ENCODE data around the gene KCNK10.

Gene KCNK10

DNA sequence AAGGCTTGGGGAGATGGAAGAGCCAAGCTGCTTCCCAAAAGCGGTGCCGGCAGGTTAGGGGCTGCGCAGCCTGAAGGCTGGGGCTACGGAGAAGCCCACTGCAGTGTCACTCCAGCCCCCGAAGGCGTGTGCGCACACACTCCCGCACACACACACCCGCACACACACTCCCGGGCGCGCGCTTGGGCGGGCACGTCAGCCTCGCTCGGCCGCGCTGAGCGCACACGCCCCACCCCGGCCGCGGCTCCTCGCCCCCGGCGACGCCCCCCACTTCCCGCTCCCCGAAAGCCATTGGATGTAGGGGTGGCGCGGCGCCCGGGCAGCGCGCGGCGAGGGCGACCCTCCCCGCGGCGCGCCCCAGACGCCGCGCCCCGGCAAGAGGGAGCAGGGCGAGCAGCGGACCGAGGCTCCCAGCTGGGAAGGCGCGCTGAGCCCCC lies at the start of gene KCNK10:
KCNK10 (minus strand) TSS at position 184 of the 437 bp plus-strand sequence. CDS start 471 bp downstream, outside the sequence.
- DNase-seq (ENCODE audit: low read depth in 1 of 2, low spot score in 1 of 2) = no peak

DNA sequence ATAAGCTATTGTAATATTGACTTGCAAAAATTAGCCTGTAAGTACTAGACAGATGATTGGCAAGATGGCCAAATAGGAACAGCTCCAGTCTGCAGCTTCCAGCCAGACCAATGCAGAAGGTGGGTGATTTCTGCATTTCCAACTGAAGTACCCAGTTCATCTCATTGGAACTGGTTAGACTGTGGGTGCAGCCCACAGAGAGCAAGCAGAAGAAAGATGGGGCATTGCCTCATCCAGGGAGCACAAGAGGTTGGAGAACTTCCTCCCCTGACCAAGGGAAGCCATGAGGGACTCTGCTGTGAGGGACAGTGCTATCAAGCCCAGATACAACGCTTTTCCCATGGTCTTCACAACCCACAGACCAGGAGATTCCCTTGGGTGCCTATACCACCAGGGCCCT lies 46.4 kb upstream of the KCNK10 start:
- no peak for DNase-seq (ENCODE audit: low read depth in 1 of 2, low spot score in 1 of 2)

GRCh38 chr14:88364710-88365413 lies 41.8 kb upstream of the KCNK10 start:
- DNase-seq (ENCODE audit: low read depth in 1 of 2, low spot score in 1 of 2) = no peak

- DNase-seq (ENCODE audit: low read depth in 1 of 2, low spot score in 1 of 2) = no peak
Observed at GRCh38 chr14:88363644-88364043, 40.6 kb upstream of the KCNK10 start.

- DNase-seq (ENCODE audit: low read depth in 1 of 2, low spot score in 1 of 2) = no peak
Observed at GRCh38 chr14:88359500-88359899, 36.4 kb upstream of the KCNK10 start.

DNA sequence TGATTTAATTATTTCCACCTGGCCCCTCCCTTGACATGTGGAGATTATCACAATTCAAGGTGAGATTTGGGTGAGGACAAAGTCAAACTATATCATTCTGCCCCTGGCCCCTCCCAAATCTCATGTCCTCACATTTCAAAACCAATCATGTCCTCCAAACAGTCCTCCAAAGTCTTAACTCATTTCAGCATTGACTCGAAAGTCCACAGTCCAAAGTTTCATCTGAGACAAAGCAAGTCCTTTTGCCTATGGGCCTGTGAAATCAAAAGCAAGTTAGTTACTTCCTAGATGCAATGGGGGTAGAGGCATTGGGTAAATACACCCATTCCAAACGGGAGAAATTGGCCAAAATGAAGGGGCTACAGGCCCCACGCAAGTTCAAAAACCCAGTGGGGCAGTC lies 31.3 kb upstream of the KCNK10 start:
- no peak for DNase-seq (ENCODE audit: low read depth in 1 of 2, low spot score in 1 of 2)

- no peak for DNase-seq (ENCODE audit: low read depth in 1 of 2, low spot score in 1 of 2)
Observed at GRCh38 chr14:88352698-88353097, 29.6 kb upstream of the KCNK10 start.

- DNase-seq (ENCODE audit: low read depth in 1 of 2, low spot score in 1 of 2) = no peak
Observed at GRCh38 chr14:88351966-88352691, 29.1 kb upstream of the KCNK10 start.

DNA sequence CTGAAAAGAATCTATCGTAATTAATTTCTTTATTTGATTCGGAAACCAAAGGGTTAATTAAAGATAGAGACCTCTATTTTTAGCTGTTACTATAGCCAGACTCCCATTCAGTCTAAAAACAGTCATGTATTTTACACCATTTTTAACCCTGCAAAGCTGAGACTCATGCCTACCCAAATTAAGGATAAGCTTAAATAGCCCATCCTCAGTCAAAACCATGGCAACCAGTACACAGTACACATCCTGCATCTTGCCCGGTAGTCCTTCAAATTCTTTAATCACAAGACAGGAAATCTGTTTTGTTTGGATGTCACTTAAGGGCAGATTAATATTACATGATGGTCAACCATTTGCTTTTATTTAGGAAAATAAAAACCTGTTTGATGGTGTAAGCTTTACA lies 25.5 kb upstream of the KCNK10 start:
- DNase-seq (ENCODE audit: low read depth in 1 of 2, low spot score in 1 of 2) = no peak

DNA sequence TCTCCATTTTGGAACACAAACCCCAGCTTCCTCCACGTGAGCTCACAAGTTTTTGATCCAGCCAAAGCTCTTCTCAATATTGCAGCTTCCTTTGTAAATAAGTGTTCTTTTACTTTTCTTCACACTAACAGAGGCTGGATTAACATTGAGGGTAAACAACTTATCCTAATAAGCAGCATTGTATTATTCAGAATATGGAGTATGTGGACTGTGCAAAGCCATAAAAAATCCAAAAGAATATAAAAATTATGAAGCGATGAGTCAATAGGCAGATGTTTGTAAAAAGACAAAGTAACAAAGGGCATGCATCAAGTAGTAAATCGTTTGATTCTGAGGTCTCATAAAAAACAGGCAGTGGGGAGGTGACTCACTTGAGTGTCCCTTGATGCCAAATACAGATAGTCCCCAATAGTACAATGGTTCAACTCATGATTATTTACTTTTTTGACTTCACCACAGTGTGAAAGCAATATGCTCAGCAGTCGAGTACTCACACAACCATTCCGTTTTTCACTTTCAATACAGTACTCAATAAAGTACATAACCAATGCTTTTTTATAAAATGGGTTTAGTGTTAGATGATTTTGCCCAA lies 23.1 kb upstream of the KCNK10 start:
- DNase-seq (ENCODE audit: low read depth in 1 of 2, low spot score in 1 of 2) = no peak

- DNase-seq (ENCODE audit: low read depth in 1 of 2, low spot score in 1 of 2) = no peak
Observed at GRCh38 chr14:88342980-88343379, 19.9 kb upstream of the KCNK10 start.

DNA sequence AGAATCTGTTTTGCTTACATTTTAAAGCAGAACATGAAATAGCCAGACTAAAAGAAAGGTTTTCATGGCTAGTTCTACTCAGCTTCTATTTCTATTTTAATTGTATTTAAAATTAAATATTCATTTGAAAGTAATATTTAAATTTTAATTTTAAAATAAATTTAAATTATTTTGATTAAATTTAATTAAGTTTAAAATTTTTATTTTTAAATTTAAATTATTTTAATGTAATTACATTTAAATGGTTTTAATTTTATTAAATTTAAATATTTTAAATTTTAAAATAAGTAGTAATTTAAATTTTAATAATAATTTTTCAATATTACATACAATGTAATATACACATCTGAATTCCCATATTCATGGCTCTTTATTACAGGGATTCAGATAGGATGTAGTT lies 17.3 kb upstream of the KCNK10 start:
- DNase-seq (ENCODE audit: low read depth in 1 of 2, low spot score in 1 of 2) = no peak

DNA sequence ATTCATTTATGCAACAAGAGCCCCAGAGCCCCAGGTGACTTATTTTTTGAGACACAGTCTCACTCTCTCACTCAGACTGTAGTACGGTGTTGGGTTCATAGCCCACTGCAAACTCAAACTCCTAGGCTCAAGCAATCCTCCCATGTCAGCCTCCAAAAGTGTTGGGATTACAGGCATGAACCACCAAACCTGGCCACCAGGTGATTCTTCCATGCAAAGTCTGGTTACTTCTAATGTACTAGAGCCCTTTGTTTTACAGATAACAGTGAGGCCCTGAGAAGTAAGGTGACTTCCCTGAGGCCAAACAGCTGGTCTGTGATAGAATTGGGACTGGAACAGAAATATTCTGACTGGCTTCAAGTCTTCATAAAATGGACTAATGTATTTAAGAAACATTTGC lies 10.0 kb upstream of the KCNK10 start:
- no peak for DNase-seq (ENCODE audit: low read depth in 1 of 2, low spot score in 1 of 2)

GRCh38 chr14:88327497-88327896 lies 4.4 kb upstream of the KCNK10 start:
- no peak for DNase-seq (ENCODE audit: low read depth in 1 of 2, low spot score in 1 of 2)

- DNase-seq (ENCODE audit: low read depth in 1 of 2, low spot score in 1 of 2) = no peak
Observed at GRCh38 chr14:88326352-88327103, 3.5 kb upstream of the KCNK10 start.

DNA sequence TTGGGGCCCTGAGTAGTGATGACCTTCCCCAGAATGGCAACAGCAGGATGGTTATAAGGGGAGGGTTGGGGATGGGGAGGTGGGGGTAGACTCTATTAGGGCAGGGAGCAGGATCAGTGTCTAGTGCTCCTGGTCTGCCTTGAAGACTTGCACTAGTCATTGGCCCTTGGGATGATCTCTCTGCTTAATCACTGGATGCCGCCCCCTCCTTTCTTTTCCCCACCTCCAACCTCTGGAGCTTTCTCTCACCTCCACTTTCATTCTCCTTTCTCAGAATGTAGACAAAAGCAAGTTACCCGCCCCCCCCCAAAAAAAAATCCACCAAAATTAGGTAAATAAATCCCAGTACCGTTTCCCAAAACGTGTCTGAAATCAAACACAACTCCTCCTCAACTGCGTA lies 2.8 kb upstream of the KCNK10 start:
- DNase-seq (ENCODE audit: low read depth in 1 of 2, low spot score in 1 of 2) = no peak

GRCh38 chr14:88324930-88325329 lies 1.9 kb upstream of the KCNK10 start:
- DNase-seq (ENCODE audit: low read depth in 1 of 2, low spot score in 1 of 2) = no peak

GRCh38 chr14:88324491-88324890 lies 1.4 kb upstream of the KCNK10 start:
- DNase-seq (ENCODE audit: low read depth in 1 of 2, low spot score in 1 of 2) = no peak

DNA sequence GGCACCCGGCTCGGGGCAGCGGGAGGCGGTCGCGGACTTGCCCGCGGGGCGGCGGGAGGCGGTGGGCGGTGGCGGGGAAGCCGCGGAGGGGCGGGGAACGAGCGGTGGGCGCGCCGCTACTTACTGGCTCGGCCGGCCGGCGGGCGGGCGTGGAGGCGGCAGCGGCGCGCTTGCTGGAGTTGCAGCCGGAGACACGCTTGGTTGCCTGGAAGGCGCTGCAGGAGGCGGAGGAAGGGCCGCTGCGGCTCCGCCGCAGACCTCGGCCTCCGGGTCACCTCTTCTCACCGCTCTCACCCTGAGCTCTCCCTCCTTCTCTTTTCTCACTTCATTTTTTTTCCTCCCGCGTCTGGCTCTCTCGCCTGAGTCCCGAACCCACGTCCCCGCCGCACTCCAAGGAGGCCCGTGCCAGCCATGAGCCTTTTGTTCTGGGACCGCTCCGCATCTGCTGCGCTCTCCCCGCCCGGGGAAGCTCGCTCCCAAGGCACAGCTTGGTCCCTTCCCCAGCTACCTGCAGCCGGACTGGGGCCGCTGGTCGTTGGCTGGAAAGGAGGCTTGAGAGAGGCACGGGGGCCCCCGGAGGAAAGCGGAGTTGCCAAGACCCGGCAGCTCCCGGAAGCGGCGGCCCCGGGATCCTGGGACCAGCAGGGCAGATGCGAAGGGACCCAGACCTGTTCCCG lies 592 bp upstream of the KCNK10 start:
- DNase-seq (ENCODE audit: low read depth in 1 of 2, low spot score in 1 of 2) = no peak

DNA sequence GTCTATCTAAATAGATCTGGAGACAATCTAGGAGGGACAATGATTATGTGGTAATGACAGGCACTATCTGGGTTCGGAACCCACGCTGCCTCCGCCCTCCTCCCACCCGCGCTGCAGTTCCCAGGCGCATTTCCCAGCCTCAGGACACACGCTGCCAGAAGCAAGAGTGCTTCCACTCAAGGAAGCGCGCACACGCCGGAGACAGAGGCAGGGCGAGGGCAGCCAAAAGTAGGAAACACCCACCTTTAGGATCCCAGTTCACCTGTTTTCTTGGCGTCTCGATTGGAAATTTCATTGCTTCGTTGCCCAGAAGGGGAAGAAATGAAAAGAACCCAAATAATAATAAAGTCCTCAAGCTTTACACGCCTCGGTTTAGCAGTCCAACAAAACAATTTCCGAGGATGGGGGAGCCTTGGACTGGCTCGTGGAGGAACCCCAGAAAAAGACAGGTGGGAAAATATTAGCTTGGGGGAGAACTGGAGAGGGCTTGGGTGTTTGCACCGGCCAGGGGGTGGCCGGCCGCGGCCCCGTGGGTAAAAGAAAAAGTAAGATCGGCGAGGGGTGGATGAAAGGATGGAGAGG lies 474 bp downstream of the KCNK10 start:
- DNase-seq (ENCODE audit: low read depth in 1 of 2, low spot score in 1 of 2) = no peak
